ENCODE measurements around the gene FRMPD4.

FRMPD4 gene

GRCh38 chrX:12329476-12329875 lies 191.2 kb downstream of the FRMPD4 start:
- in situ Hi-C loops (cut with MboI; ENCODE audit: low pct_unique_long_range_greater_than_20kb, low sequenced_read_pairs, unreplicated experiment): no loop called here
- no peak for DNase-seq (ENCODE audit: low spot score)
- TF ChIP-seq CTCF (IDR thresholded peaks at IDR 0.05; ENCODE audit: extremely low read depth, insufficient read depth, missing control alignments): no peak

GRCh38 chrX:12330841-12331240 lies 192.6 kb downstream of the FRMPD4 start:
- no peak for TF ChIP-seq CTCF (IDR thresholded peaks at IDR 0.05; ENCODE audit: extremely low read depth, insufficient read depth, missing control alignments)
- in situ Hi-C loops (cut with MboI; ENCODE audit: low pct_unique_long_range_greater_than_20kb, low sequenced_read_pairs, unreplicated experiment): no loop called here
- no peak for DNase-seq (ENCODE audit: low spot score)

GRCh38 chrX:12332786-12333347 lies 194.6 kb downstream of the FRMPD4 start:
- in situ Hi-C loops (cut with MboI; ENCODE audit: low pct_unique_long_range_greater_than_20kb, low sequenced_read_pairs, unreplicated experiment): no loop called here
- TF ChIP-seq CTCF (IDR thresholded peaks at IDR 0.05; ENCODE audit: extremely low read depth, insufficient read depth, missing control alignments): no peak
- no peak for DNase-seq (ENCODE audit: low spot score)

GRCh38 chrX:12339921-12340320 lies 201.6 kb downstream of the FRMPD4 start:
- in situ Hi-C loops (cut with MboI; ENCODE audit: low pct_unique_long_range_greater_than_20kb, low sequenced_read_pairs, unreplicated experiment): no loop called here
- no peak for TF ChIP-seq CTCF (IDR thresholded peaks at IDR 0.05; ENCODE audit: extremely low read depth, insufficient read depth, missing control alignments)

GRCh38 chrX:12344954-12345353 lies 206.7 kb downstream of the FRMPD4 start:
- DNase-seq (ENCODE audit: low spot score): no peak
- TF ChIP-seq CTCF (IDR thresholded peaks at IDR 0.05; ENCODE audit: extremely low read depth, insufficient read depth, missing control alignments): no peak
- in situ Hi-C loops (cut with MboI; ENCODE audit: low pct_unique_long_range_greater_than_20kb, low sequenced_read_pairs, unreplicated experiment): no loop called here

More at GRCh38 chrX:12339921-12340320, 201.6 kb downstream of the FRMPD4 start:
- no peak for DNase-seq (ENCODE audit: low spot score)

- in situ Hi-C loops (cut with MboI; ENCODE audit: low pct_unique_long_range_greater_than_20kb, low sequenced_read_pairs, unreplicated experiment): no loop called here
- DNase-seq (ENCODE audit: low spot score): no peak
- TF ChIP-seq CTCF (IDR thresholded peaks at IDR 0.05; ENCODE audit: extremely low read depth, insufficient read depth, missing control alignments): no peak
Observed at GRCh38 chrX:12349201-12349600, 210.9 kb downstream of the FRMPD4 start.

- TF ChIP-seq CTCF (IDR thresholded peaks at IDR 0.05; ENCODE audit: extremely low read depth, insufficient read depth, missing control alignments): no peak
- in situ Hi-C loops (cut with MboI; ENCODE audit: low pct_unique_long_range_greater_than_20kb, low sequenced_read_pairs, unreplicated experiment): no loop called here
- DNase-seq (ENCODE audit: low spot score): no peak
Observed at GRCh38 chrX:12352922-12353321, 214.6 kb downstream of the FRMPD4 start.
